Dendritic cell treated with granulocyte-macrophage colony-stimulating factor and Interleukin-4, amounts not matched to agents 40 ng/mL and 50 ng/mL, for 4 days (primary cell): Measurements from ENCODE around the gene TRIM17.

ENCODE experiments used
- H3K27ac Mint-ChIP-seq: one replicate; pipeline ENCODE4 v1.8.0; 2022; ENCODE audit warnings: mild to moderate bottlenecking, mixed read lengths
- H3K27me3 Mint-ChIP-seq: one replicate; pipeline ENCODE4 v1.8.0; 2022; ENCODE audit warnings: mild to moderate bottlenecking, mixed read lengths
- H3K36me3 Mint-ChIP-seq: one replicate; pipeline ENCODE4 v1.8.0; 2022; ENCODE audit warnings: low read depth, mixed read lengths
- H3K4me1 Mint-ChIP-seq: one replicate; pipeline ENCODE4 v1.8.0; 2022; ENCODE audit warnings: low read depth, mixed read lengths
- H3K4me3 Mint-ChIP-seq: one replicate; pipeline ENCODE4 v1.8.0; 2022; ENCODE audit warnings: mild to moderate bottlenecking, moderate library complexity, mixed read lengths
- H3K9me3 Mint-ChIP-seq: one replicate; pipeline ENCODE4 v1.8.0; 2022; ENCODE audit warnings: mixed read lengths
- intact Hi-C: fragments of 100-400 bp; cut with micrococcal nuclease; formaldehyde crosslinking; loops from one replicate; pipeline ENCODE4 v1.15.0; 2022

Gene TRIM17

GRCh38 chr1:228416217-228416933, at the start of gene TRIM17:
TSS of gene TRIM17 (minus strand) at chr1:228416861. CDS start at chr1:228415072, 1,789 bp downstream.
- Mint-ChIP-seq H3K36me3 (peaks cover 7% of the 10 kb centered on the region), H3K27ac (peak within 1 kb of the TSS; percentile 40), H3K4me1 (peaks cover 21% of the 10 kb centered on the region), H3K4me3 (peak within 1 kb of the TSS; percentile 56), H3K27me3 (peaks cover 74% of the 10 kb centered on the region), H3K9me3 (no peaks in the 10 kb centered on the region)
- intact Hi-C loops, result no loop called here

GRCh38 chr1:228465571-228466146, 49.0 kb upstream of the TRIM17 start:
- no peak overlapping the region for H3K27ac Mint-ChIP-seq
- no peak overlapping the region for H3K4me3 Mint-ChIP-seq
- no peaks in the 10 kb centered on the region for H3K36me3 Mint-ChIP-seq
- H3K4me1 Mint-ChIP-seq, result peaks cover 20% of the 10 kb centered on the region
- intact Hi-C loops, result no loop called here
- no peaks in the 10 kb centered on the region for H3K9me3 Mint-ChIP-seq
- H3K27me3 Mint-ChIP-seq, result peaks cover 92% of the 10 kb centered on the region

GRCh38 chr1:228465141-228465540, 48.5 kb upstream of the TRIM17 start:
- Mint-ChIP-seq H3K27ac (no peak overlapping the region), H3K4me1 (peaks cover 20% of the 10 kb centered on the region), H3K4me3 (no peak overlapping the region), H3K27me3 (peaks cover 91% of the 10 kb centered on the region), H3K36me3 (no peaks in the 10 kb centered on the region), H3K9me3 (no peaks in the 10 kb centered on the region)
- intact Hi-C loops, result no loop called here

GRCh38 chr1:228464487-228464983, 47.9 kb upstream of the TRIM17 start:
- H3K27me3 Mint-ChIP-seq, result peaks cover 86% of the 10 kb centered on the region
- intact Hi-C loops, result no loop called here
- no peaks in the 10 kb centered on the region for H3K36me3 Mint-ChIP-seq
- peaks cover 20% of the 10 kb centered on the region for H3K4me1 Mint-ChIP-seq
- H3K9me3 Mint-ChIP-seq, result no peaks in the 10 kb centered on the region
- H3K27ac Mint-ChIP-seq, result no peak overlapping the region
- H3K4me3 Mint-ChIP-seq, result peak overlapping the region; percentile 44

- H3K27ac Mint-ChIP-seq, result no peak overlapping the region
- peaks cover 25% of the 10 kb centered on the region for H3K4me1 Mint-ChIP-seq
- peaks cover 84% of the 10 kb centered on the region for H3K27me3 Mint-ChIP-seq
- H3K9me3 Mint-ChIP-seq, result no peaks in the 10 kb centered on the region
- H3K36me3 Mint-ChIP-seq, result no peaks in the 10 kb centered on the region
- intact Hi-C loops, result no loop called here
- H3K4me3 Mint-ChIP-seq, result peak overlapping the region; percentile 44
Measured at GRCh38 chr1:228463559-228464455, 47.1 kb upstream of the TRIM17 start.

GRCh38 chr1:228463009-228463558, 46.4 kb upstream of the TRIM17 start:
- Mint-ChIP-seq H3K36me3 (no peaks in the 10 kb centered on the region), H3K4me1 (peaks cover 31% of the 10 kb centered on the region), H3K27me3 (peaks cover 82% of the 10 kb centered on the region), H3K27ac (no peak overlapping the region), H3K4me3 (no peak overlapping the region), H3K9me3 (no peaks in the 10 kb centered on the region)
- intact Hi-C loops, result no loop called here

GRCh38 chr1:228462560-228462959, 45.9 kb upstream of the TRIM17 start:
- intact Hi-C loops, result no loop called here
- no peak overlapping the region for H3K4me3 Mint-ChIP-seq
- H3K4me1 Mint-ChIP-seq, result peaks cover 36% of the 10 kb centered on the region
- peaks cover 81% of the 10 kb centered on the region for H3K27me3 Mint-ChIP-seq
- no peaks in the 10 kb centered on the region for H3K9me3 Mint-ChIP-seq
- no peak overlapping the region for H3K27ac Mint-ChIP-seq
- no peaks in the 10 kb centered on the region for H3K36me3 Mint-ChIP-seq

- Mint-ChIP-seq H3K9me3 (no peaks in the 10 kb centered on the region), H3K4me1 (peaks cover 42% of the 10 kb centered on the region), H3K36me3 (no peaks in the 10 kb centered on the region), H3K27me3 (peaks cover 73% of the 10 kb centered on the region), H3K27ac (no peak overlapping the region), H3K4me3 (no peak overlapping the region)
- intact Hi-C loops, result no loop called here
Measured at GRCh38 chr1:228460821-228461220, 44.2 kb upstream of the TRIM17 start.

- Mint-ChIP-seq H3K4me3 (peak overlapping the region; percentile 84), H3K9me3 (no peaks in the 10 kb centered on the region), H3K36me3 (no peaks in the 10 kb centered on the region), H3K27me3 (peaks cover 59% of the 10 kb centered on the region), H3K4me1 (peaks cover 32% of the 10 kb centered on the region), H3K27ac (peak overlapping the region; percentile 93)
- intact Hi-C loops, result loop anchor here (2.0 kb wide), 2 partner anchors 27 to 53 kb away; partner anchors contain the start of genes RNF187 and TRIM11
Measured at GRCh38 chr1:228459091-228459993, 42.7 kb upstream of the TRIM17 start.

GRCh38 chr1:228457396-228458176, 40.9 kb upstream of the TRIM17 start:
- intact Hi-C loops, result loop anchor here (2.0 kb wide), 2 partner anchors 29 to 51 kb away; partner anchors contain the start of genes RNF187 and TRIM11
- peak overlapping the region; percentile 84 for H3K4me3 Mint-ChIP-seq
- H3K27me3 Mint-ChIP-seq, result peaks cover 42% of the 10 kb centered on the region
- no peaks in the 10 kb centered on the region for H3K9me3 Mint-ChIP-seq
- peak overlapping the region; percentile 93 for H3K27ac Mint-ChIP-seq
- peaks cover 31% of the 10 kb centered on the region for H3K4me1 Mint-ChIP-seq
- no peaks in the 10 kb centered on the region for H3K36me3 Mint-ChIP-seq

GRCh38 chr1:228457017-228457395, 40.3 kb upstream of the TRIM17 start:
- Mint-ChIP-seq H3K4me3 (peak overlapping the region; percentile 84), H3K27me3 (peaks cover 36% of the 10 kb centered on the region), H3K9me3 (no peaks in the 10 kb centered on the region), H3K4me1 (peaks cover 37% of the 10 kb centered on the region), H3K36me3 (no peaks in the 10 kb centered on the region), H3K27ac (peak overlapping the region; percentile 93)
- intact Hi-C loops, result no loop called here

- intact Hi-C loops, result no loop called here
- Mint-ChIP-seq H3K4me1 (peaks cover 41% of the 10 kb centered on the region), H3K36me3 (no peaks in the 10 kb centered on the region), H3K27me3 (peaks cover 32% of the 10 kb centered on the region), H3K9me3 (no peaks in the 10 kb centered on the region), H3K4me3 (peak overlapping the region; percentile 84), H3K27ac (peak overlapping the region; percentile 93)
Measured at GRCh38 chr1:228456252-228457016, 39.8 kb upstream of the TRIM17 start.
